Right kidney (tissue), 1 donor: ENCODE measurements around the gene B4GAT1.
"Not testable (repeated sequence)": the region's sequence is repeated elsewhere in the genome, so short reads cannot be mapped to it uniquely, and the experiment has no call there.

Experiments used
- DNase-seq: peaks from one replicate; pipeline ENCODE4 v3.0.0-alpha.2; 2016

Gene B4GAT1

DNA sequence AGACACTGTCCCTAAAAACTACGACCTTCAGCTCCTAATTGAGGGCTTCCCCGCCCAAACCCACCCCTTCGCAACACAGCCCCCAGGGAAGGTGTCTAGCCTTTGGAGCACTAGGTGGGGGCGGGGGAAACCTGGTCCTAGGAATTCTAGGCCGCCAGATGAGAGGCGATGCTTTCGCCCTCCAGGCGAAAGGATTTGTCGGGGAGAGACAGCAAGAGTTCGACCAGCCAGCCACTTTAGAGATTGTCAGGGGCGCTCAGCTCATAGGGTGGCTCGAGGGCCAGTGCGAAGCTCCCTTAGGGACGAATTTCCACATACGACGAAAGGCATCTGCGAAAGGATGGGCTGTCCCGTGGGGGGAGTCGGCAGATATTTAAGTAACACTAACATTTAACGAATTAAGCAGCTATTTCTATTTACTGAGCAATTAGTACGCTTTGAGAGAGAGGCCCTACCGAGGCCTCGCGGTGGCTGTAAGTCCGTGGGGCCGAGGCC lies 35.9 kb downstream of the B4GAT1 start:
- no peak for DNase-seq

DNA sequence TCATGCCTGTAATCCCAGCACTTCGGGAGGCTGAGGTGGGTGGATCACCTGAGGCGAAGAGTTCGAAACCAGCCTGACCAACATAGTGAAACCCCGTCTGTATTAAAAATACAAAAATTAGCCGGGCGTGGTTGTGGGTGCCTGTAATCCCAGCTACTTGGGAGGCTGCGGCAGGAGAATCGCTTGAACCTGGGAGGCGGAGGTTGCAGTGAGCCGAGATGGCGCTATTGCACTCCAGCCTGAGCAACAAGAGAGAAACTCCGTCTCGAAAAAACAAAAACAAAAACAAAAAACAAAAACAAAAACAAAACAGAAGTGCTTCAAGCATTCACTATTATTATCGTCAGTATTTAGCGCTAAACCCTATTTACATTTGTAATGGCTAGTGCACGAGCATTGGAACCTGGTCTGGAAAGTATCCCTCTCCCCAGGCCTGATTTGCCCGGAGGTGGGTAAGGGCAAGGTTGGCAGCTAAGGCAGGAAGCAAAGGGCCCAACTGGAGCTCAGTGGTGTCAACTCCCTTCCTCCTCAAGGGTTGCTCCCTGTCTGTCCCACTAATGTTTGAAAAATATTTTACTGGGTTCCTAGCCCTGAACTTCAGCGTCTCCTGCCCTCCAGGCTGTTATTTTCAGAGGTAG lies 36.5 kb downstream of the B4GAT1 start:
- not testable (repeated sequence) for DNase-seq

DNA sequence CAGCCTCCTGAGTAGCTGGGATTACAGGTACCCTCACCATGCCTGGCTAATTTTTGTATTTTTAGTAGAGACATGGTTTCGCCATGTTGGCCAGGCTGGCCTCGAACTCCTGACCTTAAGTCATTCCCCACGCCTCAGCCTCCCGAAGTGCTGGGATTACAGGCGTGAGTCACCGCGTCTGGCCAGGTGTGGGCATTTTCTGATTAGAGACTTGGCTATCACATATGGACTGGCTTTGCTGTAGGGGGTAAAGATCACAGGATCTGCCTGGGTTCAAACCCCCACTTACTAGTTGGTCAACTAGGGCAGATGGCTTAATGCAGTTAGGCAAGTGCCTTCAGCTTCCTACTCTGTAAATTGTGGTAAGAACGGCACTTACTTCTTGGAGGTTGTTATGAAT lies 37.1 kb downstream of the B4GAT1 start:
- DNase-seq = no peak

DNA sequence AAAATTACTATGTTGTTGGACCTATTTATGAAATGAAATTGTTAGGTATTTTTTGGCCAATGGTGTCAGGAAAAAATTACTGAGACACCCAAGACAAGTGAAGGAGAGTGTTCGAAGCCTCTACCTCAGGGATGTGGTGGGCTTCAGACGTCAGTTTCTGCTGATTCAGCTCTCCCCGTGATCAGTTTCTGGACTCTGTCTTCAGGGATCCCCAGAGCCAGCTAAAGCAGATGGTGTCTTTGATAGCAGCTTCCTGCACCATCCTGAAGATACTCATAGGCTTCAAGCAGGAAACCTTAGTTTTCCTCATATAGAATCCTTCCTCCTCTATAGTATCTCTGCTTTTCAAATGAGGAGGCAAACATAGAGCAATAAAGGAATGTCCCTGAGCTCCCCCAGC lies 38.0 kb downstream of the B4GAT1 start:
- DNase-seq = no peak

DNA sequence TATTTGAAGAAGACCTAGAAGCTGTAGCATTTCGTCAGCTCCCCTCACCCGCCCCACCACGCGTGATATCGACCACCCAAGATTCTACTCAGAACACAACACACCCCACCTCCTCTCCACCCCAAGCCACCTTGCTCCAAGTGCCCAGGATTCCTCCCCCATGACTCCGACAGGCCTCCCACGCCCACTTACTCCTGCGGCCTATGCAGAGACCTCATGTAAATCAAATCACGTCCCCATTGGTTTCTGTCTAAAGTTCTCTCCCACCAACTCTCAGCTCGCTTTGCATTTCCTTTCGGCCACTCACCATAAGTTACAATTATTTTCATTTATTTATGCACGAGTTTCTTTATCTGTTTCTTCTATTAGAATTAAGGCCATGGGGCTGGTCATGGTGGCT lies 44.8 kb downstream of the B4GAT1 start:
- no peak for DNase-seq

DNA sequence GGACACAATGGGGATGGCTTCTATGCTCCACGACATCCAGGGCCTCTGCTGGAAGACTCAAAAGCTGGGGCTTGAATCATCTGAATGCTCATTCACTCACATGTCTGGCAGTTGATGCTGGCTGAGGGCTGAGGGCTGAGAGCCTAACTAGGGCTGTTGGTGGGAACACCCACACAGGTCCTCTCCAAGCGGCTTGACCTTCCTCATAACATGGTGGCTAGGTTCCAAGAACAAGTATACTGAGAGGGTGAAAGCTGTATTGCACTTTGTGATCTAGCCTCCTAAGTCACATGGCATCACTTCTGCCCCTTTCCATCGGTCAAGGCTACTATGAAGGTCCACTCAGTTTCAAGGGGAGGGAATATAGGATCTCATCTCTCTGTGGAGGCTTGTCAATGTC lies 48.2 kb downstream of the B4GAT1 start:
- no peak for DNase-seq

DNA sequence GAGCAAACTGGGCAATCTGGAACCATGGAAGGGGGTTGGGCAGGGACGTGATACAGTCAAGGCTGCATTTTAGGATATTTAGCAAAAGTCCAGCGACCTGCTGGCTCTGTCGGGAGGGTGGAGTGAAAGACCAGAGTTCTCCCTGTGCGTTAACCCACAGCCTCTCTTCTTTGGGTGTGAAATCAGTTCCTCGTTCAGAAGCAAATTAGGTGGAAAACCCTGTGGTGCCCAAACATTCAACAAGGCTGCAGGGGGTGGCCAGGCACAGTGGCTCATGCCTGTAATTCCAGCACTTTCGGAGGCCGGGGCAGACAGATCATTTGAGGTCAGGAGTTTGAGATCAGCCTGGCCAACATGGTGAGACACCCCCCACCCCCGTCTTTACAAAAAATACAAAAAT lies 49.8 kb downstream of the B4GAT1 start:
- DNase-seq = no peak
